Adipocyte (in vitro differentiated cells): ENCODE measurements around the gene COL25A1.

Experiments used
- DNase-seq: peaks from one replicate; pipeline ENCODE4 v3.0.0-alpha.2; 2015; ENCODE audit warnings: low read depth
- H3K27me3 ChIP-seq: replicated peaks from 2 replicates; pipeline ENCODE4 v1.7.0; 2013; ENCODE audit warnings: mild to moderate bottlenecking, low read length, moderate library complexity; ENCODE audit not compliant: control insufficient read depth, insufficient read depth
- H3K36me3 ChIP-seq: 2 replicates; pipeline ENCODE4 v1.7.0; 2013; ENCODE audit warnings: low read length, mild to moderate bottlenecking, moderate library complexity; ENCODE audit not compliant: control insufficient read depth, insufficient read depth, severe bottlenecking
- H3K4me1 ChIP-seq: 2 replicates; pipeline ENCODE4 v1.7.0; 2013; ENCODE audit warnings: mild to moderate bottlenecking, low read length, moderate library complexity; ENCODE audit not compliant: control insufficient read depth, insufficient read depth
- H3K4me3 ChIP-seq: 2 replicates; pipeline ENCODE4 v1.7.0; 2013; ENCODE audit warnings: mild to moderate bottlenecking, low read length, moderate library complexity
- H3K9ac ChIP-seq: 2 replicates; pipeline ENCODE4 v1.7.0; 2013; ENCODE audit warnings: mild to moderate bottlenecking, low read length, moderate library complexity
- H3K9me3 ChIP-seq: 2 replicates; pipeline ENCODE4 v1.7.0; 2013; ENCODE audit warnings: mild to moderate bottlenecking, low read length, moderate library complexity; ENCODE audit not compliant: control insufficient read depth

The COL25A1 gene

DNA sequence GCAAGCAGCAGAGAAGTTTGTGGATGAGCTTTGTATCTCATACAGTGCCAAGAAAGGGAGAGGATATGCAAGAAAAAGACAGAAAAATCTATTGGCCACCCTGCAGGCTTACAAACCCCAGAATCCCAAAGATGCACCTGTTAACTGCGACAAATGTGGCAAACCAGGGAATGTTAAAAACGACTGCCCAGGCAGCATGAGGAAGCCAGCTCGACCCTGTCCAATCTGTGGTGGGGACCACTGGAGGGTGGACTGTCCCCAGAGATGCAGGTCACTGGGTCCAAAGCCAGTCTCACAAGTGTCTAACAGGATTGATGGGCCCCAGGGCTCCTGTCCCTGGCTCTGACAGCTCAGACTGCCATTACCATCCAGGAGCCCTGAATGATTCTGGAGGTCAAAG, 12.9 kb upstream of the COL25A1 start:
- no peak for DNase-seq
- Histone ChIP-seq H3K9ac (no peak overlapping the region), H3K36me3 (no peaks in the 10 kb centered on the region), H3K4me1 (no peaks in the 10 kb centered on the region), H3K4me3 (no peak overlapping the region), H3K27me3 (peaks cover 12% of the 10 kb centered on the region), H3K9me3 (peaks cover 24% of the 10 kb centered on the region)

DNA sequence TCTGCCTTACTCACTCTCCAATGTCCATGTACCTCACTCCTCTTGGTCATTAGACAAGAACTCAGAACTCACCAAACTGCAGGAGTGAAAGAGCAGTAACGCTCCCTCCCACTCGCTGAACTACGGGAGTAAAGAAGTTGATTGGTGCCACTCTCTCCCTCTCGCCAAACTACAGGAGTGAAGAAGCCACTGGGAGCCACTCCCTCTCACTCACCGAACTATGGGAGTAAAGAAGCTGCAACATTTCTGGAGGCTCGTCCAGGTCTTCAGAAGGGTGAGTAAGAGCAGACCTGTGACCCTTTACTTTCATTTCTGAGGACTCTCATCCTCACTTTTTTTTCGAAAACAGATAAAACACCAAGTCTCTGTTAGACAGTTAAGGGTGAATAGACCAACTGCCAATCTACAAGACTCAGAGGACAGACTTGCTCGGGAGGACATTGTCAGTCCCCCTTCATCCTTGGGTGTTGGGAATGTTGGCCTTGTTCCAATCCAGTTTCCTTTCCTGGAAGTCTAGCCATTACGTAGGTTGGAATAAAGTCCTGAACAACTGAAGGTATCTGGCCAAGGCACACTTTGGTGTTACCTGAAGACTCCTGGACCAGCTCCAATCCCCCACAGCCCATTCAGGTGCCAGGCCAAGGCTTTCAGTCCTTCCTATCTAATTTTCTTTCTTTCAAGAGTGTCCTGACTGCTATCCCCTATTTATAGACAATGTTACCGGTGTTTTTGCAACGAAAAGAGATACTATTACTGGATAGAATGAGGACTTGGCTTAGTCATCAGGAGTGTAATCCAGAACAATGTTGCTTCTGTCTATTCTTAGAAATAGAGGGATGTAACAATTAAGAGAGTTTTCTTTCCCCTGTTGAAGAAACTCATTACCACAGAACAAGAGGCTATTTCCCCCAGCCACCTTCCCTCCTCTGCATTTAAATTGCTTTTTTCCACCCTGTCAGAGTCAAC, 11.0 kb upstream of the COL25A1 start:
- peaks cover 12% of the 10 kb centered on the region for H3K27me3 ChIP-seq
- no peaks in the 10 kb centered on the region for H3K4me1 ChIP-seq
- H3K36me3 ChIP-seq, result no peaks in the 10 kb centered on the region
- no peak overlapping the region for H3K9ac ChIP-seq
- H3K4me3 ChIP-seq, result no peak overlapping the region
- no peak for DNase-seq
- H3K9me3 ChIP-seq, result peaks cover 24% of the 10 kb centered on the region

- Histone ChIP-seq H3K9me3 (no peaks in the 10 kb centered on the region), H3K9ac (no peak overlapping the region), H3K4me1 (peaks cover 10% of the 10 kb centered on the region), H3K4me3 (peak overlapping the region; percentile 82), H3K27me3 (peaks cover 30% of the 10 kb centered on the region), H3K36me3 (no peaks in the 10 kb centered on the region)
- peak; percentile 19 for DNase-seq
These were observed 660 bp upstream of the COL25A1 start for GRCh38 chr4:109303140-109303496.

GRCh38 chr4:109301651-109302360, 652 bp downstream of the COL25A1 start:
- H3K36me3 ChIP-seq, result no peaks in the 10 kb centered on the region
- H3K4me3 ChIP-seq, result peak overlapping the region; percentile 82
- peaks cover 30% of the 10 kb centered on the region for H3K27me3 ChIP-seq
- peak overlapping the region; percentile 25 for H3K9ac ChIP-seq
- H3K9me3 ChIP-seq, result no peaks in the 10 kb centered on the region
- DNase-seq, result peak; percentile 9
- H3K4me1 ChIP-seq, result peaks cover 10% of the 10 kb centered on the region

GRCh38 chr4:109298279-109299010, 4.0 kb downstream of the COL25A1 start:
- Histone ChIP-seq H3K9me3 (no peaks in the 10 kb centered on the region), H3K4me3 (no peak overlapping the region), H3K27me3 (peaks cover 30% of the 10 kb centered on the region), H3K9ac (no peak overlapping the region), H3K4me1 (peaks cover 10% of the 10 kb centered on the region), H3K36me3 (no peaks in the 10 kb centered on the region)
- no peak for DNase-seq

- Histone ChIP-seq H3K36me3 (no peaks in the 10 kb centered on the region), H3K9ac (no peak overlapping the region), H3K27me3 (peaks cover 14% of the 10 kb centered on the region), H3K9me3 (no peaks in the 10 kb centered on the region), H3K4me3 (no peak overlapping the region), H3K4me1 (peaks cover 5% of the 10 kb centered on the region)
- DNase-seq, result no peak
These were observed 5.9 kb downstream of the COL25A1 start for GRCh38 chr4:109296527-109296926.

DNA sequence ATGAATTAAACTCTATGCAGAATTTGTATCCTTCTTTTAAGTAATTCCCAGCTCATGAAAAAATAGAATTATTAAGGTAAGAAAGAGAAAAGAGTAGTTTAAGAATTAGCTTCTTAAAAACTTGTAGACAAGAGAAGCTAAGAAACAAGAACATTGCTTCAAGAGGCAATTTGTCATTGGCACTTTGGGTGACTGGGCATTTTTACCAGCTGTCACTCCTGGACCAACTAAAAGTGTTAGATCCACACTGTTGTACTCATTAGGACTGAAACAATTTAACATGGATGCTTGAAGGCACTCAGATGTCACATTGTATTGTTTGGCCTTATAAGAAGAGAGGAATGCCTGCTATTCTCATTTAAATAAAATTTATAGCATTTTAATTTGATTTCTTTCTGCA, 7.4 kb downstream of the COL25A1 start:
- Histone ChIP-seq H3K27me3 (peaks cover under 1% of the 10 kb centered on the region), H3K4me3 (no peak overlapping the region)

GRCh38 chr4:109294468-109295020, 7.9 kb downstream of the COL25A1 start:
- Histone ChIP-seq H3K4me1 (peaks cover 5% of the 10 kb centered on the region), H3K4me3 (no peak overlapping the region), H3K36me3 (no peaks in the 10 kb centered on the region), H3K9me3 (no peaks in the 10 kb centered on the region), H3K9ac (no peak overlapping the region), H3K27me3 (no peaks in the 10 kb centered on the region)
- no peak for DNase-seq

More for the DNA sequence above, 7.4 kb downstream of the COL25A1 start:
- H3K9me3 ChIP-seq, result no peaks in the 10 kb centered on the region
- no peak for DNase-seq
- H3K4me1 ChIP-seq, result peaks cover 5% of the 10 kb centered on the region
- no peaks in the 10 kb centered on the region for H3K36me3 ChIP-seq
- no peak overlapping the region for H3K9ac ChIP-seq

- H3K36me3 ChIP-seq, result no peaks in the 10 kb centered on the region
- peaks cover 5% of the 10 kb centered on the region for H3K4me1 ChIP-seq
- H3K9me3 ChIP-seq, result no peaks in the 10 kb centered on the region
- no peak overlapping the region for H3K4me3 ChIP-seq
- DNase-seq, result no peak
- H3K27me3 ChIP-seq, result no peaks in the 10 kb centered on the region
- H3K9ac ChIP-seq, result no peak overlapping the region
These were observed 8.5 kb downstream of the COL25A1 start for GRCh38 chr4:109294006-109294405.

DNA sequence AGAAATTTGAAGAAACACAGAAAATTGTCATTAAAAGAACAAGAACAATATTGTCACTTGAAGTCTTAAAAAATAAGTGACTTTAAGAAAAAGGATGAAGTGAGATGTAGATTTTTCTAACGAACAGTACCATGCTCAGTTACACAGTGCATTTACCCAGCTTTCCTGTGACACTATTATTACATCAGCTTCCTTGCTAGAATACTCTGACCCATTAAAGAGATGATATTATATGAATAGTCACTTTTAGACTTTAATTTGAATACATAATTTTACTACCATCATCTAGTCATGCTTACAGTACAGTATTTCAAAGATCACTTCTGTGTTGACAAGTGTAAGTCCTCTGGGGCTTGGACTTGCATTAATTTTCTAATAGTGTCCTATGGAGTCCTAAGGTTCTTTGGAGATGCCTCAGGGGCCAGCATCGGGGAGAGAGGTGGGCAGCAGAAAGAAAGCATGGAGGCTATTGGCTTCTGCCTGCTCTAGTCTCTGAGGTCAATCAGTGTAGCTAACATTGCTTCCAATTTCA, 10.7 kb downstream of the COL25A1 start:
- H3K27me3 ChIP-seq, result no peaks in the 10 kb centered on the region
- H3K4me3 ChIP-seq, result no peak overlapping the region
- DNase-seq, result no peak
- no peak overlapping the region for H3K9ac ChIP-seq
- no peaks in the 10 kb centered on the region for H3K36me3 ChIP-seq
- H3K4me1 ChIP-seq, result peaks cover 5% of the 10 kb centered on the region
- no peaks in the 10 kb centered on the region for H3K9me3 ChIP-seq
